ENCODE measurements around the gene LMO2. TPM values are rescaled to one million over a fixed set of nuclear protein-coding genes. Genes with fewer than 3 reads are reported as not detected.
"Not testable (repeated sequence)": the region's sequence is repeated elsewhere in the genome, so short reads cannot be mapped to it uniquely, and the experiment has no call there.

The LMO2 gene
- 16.7 TPM for total RNA-seq

GRCh38 chr11:33891714-33892327 is at the start of gene LMO2:
Gene LMO2, minus strand, starts transcription at chr11:33892076. Its CDS starts 22,360 bp downstream, at chr11:33869716.
- Histone ChIP-seq H3K9ac (ENCODE audit: low read depth in 1 of 3, low read length in 3 of 3) (peak within 1 kb of the TSS in 1 of 3 donors; percentile 16), H3K4me3 (ENCODE audit: low read length in 3 of 3) (no peak within 1 kb of the TSS), H3K4me1 (ENCODE audit: control insufficient read depth in 3 of 3, insufficient read depth in 3 of 3, low read length in 3 of 3) (peaks cover 6 to 27% (median 10%) of the 10 kb centered on the region in 3 donors), H3K27me3 (ENCODE audit: control insufficient read depth in 3 of 3, insufficient read depth in 3 of 3, low read length in 3 of 3) (no peaks in the 10 kb centered on the region), H3K36me3 (ENCODE audit: control insufficient read depth in 3 of 3, insufficient read depth in 3 of 3, low read length in 3 of 3) (no peaks in the 10 kb centered on the region), H3K9me3 (ENCODE audit: control insufficient read depth in 3 of 3, low read length in 3 of 3) (no peaks in the 10 kb centered on the region), H3K27ac (ENCODE audit: low read depth, low read length) (peak within 1 kb of the TSS; percentile 43)

GRCh38 chr11:33940538-33940815 is 48.6 kb upstream of the LMO2 start:
- Histone ChIP-seq H3K27ac (ENCODE audit: low read depth, low read length) (no peak overlapping the region), H3K9me3 (ENCODE audit: control insufficient read depth in 3 of 3, low read length in 3 of 3) (no peaks in the 10 kb centered on the region), H3K4me3 (ENCODE audit: low read length in 3 of 3) (no peak overlapping the region), H3K9ac (ENCODE audit: low read depth in 1 of 3, low read length in 3 of 3) (no peak overlapping the region), H3K4me1 (ENCODE audit: control insufficient read depth in 3 of 3, insufficient read depth in 3 of 3, low read length in 3 of 3) (peaks cover 0 to 13% (median 2%) of the 10 kb centered on the region in 3 donors), H3K36me3 (ENCODE audit: control insufficient read depth in 3 of 3, insufficient read depth in 3 of 3, low read length in 3 of 3) (no peaks in the 10 kb centered on the region), H3K27me3 (ENCODE audit: control insufficient read depth in 3 of 3, insufficient read depth in 3 of 3, low read length in 3 of 3) (no peaks in the 10 kb centered on the region)

- H3K4me3 ChIP-seq (ENCODE audit: low read length in 3 of 3), result no peak overlapping the region
Measured at GRCh38 chr11:33936725-33937604, 45.1 kb upstream of the LMO2 start.

GRCh38 chr11:33935461-33936456 is 43.9 kb upstream of the LMO2 start:
- H3K27me3 ChIP-seq (ENCODE audit: control insufficient read depth in 3 of 3, insufficient read depth in 3 of 3, low read length in 3 of 3), result no peaks in the 10 kb centered on the region
- no peak overlapping the region for H3K9ac ChIP-seq (ENCODE audit: low read depth in 1 of 3, low read length in 3 of 3)
- no peaks in the 10 kb centered on the region for H3K36me3 ChIP-seq (ENCODE audit: control insufficient read depth in 3 of 3, insufficient read depth in 3 of 3, low read length in 3 of 3)
- no peak overlapping the region for H3K27ac ChIP-seq (ENCODE audit: low read depth, low read length)
- H3K9me3 ChIP-seq (ENCODE audit: control insufficient read depth in 3 of 3, low read length in 3 of 3), result no peaks in the 10 kb centered on the region
- peaks cover 6 to 21% (median 11%) of the 10 kb centered on the region in 3 donors for H3K4me1 ChIP-seq (ENCODE audit: control insufficient read depth in 3 of 3, insufficient read depth in 3 of 3, low read length in 3 of 3)
- no peak overlapping the region for H3K4me3 ChIP-seq (ENCODE audit: low read length in 3 of 3)

More at GRCh38 chr11:33936725-33937604, 45.1 kb upstream of the LMO2 start:
- Histone ChIP-seq H3K9me3 (ENCODE audit: control insufficient read depth in 3 of 3, low read length in 3 of 3) (no peaks in the 10 kb centered on the region), H3K9ac (ENCODE audit: low read depth in 1 of 3, low read length in 3 of 3) (no peak overlapping the region), H3K4me1 (ENCODE audit: control insufficient read depth in 3 of 3, insufficient read depth in 3 of 3, low read length in 3 of 3) (peaks cover 2 to 18% (median 9%) of the 10 kb centered on the region in 3 donors), H3K36me3 (ENCODE audit: control insufficient read depth in 3 of 3, insufficient read depth in 3 of 3, low read length in 3 of 3) (no peaks in the 10 kb centered on the region), H3K27me3 (ENCODE audit: control insufficient read depth in 3 of 3, insufficient read depth in 3 of 3, low read length in 3 of 3) (no peaks in the 10 kb centered on the region), H3K27ac (ENCODE audit: low read depth, low read length) (no peak overlapping the region)

- Histone ChIP-seq H3K27me3 (ENCODE audit: control insufficient read depth in 3 of 3, insufficient read depth in 3 of 3, low read length in 3 of 3) (no peaks in the 10 kb centered on the region), H3K9me3 (ENCODE audit: control insufficient read depth in 3 of 3, low read length in 3 of 3) (no peaks in the 10 kb centered on the region), H3K4me3 (ENCODE audit: low read length in 3 of 3) (no peak overlapping the region), H3K27ac (ENCODE audit: low read depth, low read length) (no peak overlapping the region), H3K9ac (ENCODE audit: low read depth in 1 of 3, low read length in 3 of 3) (no peak overlapping the region), H3K4me1 (ENCODE audit: control insufficient read depth in 3 of 3, insufficient read depth in 3 of 3, low read length in 3 of 3) (peaks cover 9 to 29% (median 11%) of the 10 kb centered on the region in 3 donors), H3K36me3 (ENCODE audit: control insufficient read depth in 3 of 3, insufficient read depth in 3 of 3, low read length in 3 of 3) (no peaks in the 10 kb centered on the region)
Measured at GRCh38 chr11:33935005-33935404, 43.1 kb upstream of the LMO2 start.

- Histone ChIP-seq H3K4me3 (ENCODE audit: low read length in 3 of 3) (no peak overlapping the region), H3K36me3 (ENCODE audit: control insufficient read depth in 3 of 3, insufficient read depth in 3 of 3, low read length in 3 of 3) (no peaks in the 10 kb centered on the region), H3K9ac (ENCODE audit: low read depth in 1 of 3, low read length in 3 of 3) (no peak overlapping the region), H3K4me1 (ENCODE audit: control insufficient read depth in 3 of 3, insufficient read depth in 3 of 3, low read length in 3 of 3) (peaks cover 9 to 29% (median 11%) of the 10 kb centered on the region in 3 donors), H3K27ac (ENCODE audit: low read depth, low read length) (no peak overlapping the region), H3K9me3 (ENCODE audit: control insufficient read depth in 3 of 3, low read length in 3 of 3) (no peaks in the 10 kb centered on the region), H3K27me3 (ENCODE audit: control insufficient read depth in 3 of 3, insufficient read depth in 3 of 3, low read length in 3 of 3) (no peaks in the 10 kb centered on the region)
Measured at GRCh38 chr11:33934450-33934849, 42.6 kb upstream of the LMO2 start.

- Histone ChIP-seq H3K4me1 (ENCODE audit: control insufficient read depth in 3 of 3, insufficient read depth in 3 of 3, low read length in 3 of 3) (peaks cover 9 to 29% (median 11%) of the 10 kb centered on the region in 3 donors), H3K9me3 (ENCODE audit: control insufficient read depth in 3 of 3, low read length in 3 of 3) (no peaks in the 10 kb centered on the region), H3K9ac (ENCODE audit: low read depth in 1 of 3, low read length in 3 of 3) (no peak overlapping the region)
Measured at GRCh38 chr11:33933602-33934001, 41.7 kb upstream of the LMO2 start.

GRCh38 chr11:33932721-33933120 is 40.8 kb upstream of the LMO2 start:
- Histone ChIP-seq H3K27ac (ENCODE audit: low read depth, low read length) (no peak overlapping the region), H3K9me3 (ENCODE audit: control insufficient read depth in 3 of 3, low read length in 3 of 3) (no peaks in the 10 kb centered on the region), H3K9ac (ENCODE audit: low read depth in 1 of 3, low read length in 3 of 3) (no peak overlapping the region), H3K4me3 (ENCODE audit: low read length in 3 of 3) (no peak overlapping the region), H3K27me3 (ENCODE audit: control insufficient read depth in 3 of 3, insufficient read depth in 3 of 3, low read length in 3 of 3) (no peaks in the 10 kb centered on the region), H3K36me3 (ENCODE audit: control insufficient read depth in 3 of 3, insufficient read depth in 3 of 3, low read length in 3 of 3) (no peaks in the 10 kb centered on the region), H3K4me1 (ENCODE audit: control insufficient read depth in 3 of 3, insufficient read depth in 3 of 3, low read length in 3 of 3) (peaks cover 9 to 29% (median 11%) of the 10 kb centered on the region in 3 donors)

More at GRCh38 chr11:33933602-33934001, 41.7 kb upstream of the LMO2 start:
- H3K27ac ChIP-seq (ENCODE audit: low read depth, low read length), result no peak overlapping the region
- no peaks in the 10 kb centered on the region for H3K27me3 ChIP-seq (ENCODE audit: control insufficient read depth in 3 of 3, insufficient read depth in 3 of 3, low read length in 3 of 3)
- H3K4me3 ChIP-seq (ENCODE audit: low read length in 3 of 3), result no peak overlapping the region
- no peaks in the 10 kb centered on the region for H3K36me3 ChIP-seq (ENCODE audit: control insufficient read depth in 3 of 3, insufficient read depth in 3 of 3, low read length in 3 of 3)

- H3K9me3 ChIP-seq (ENCODE audit: control insufficient read depth in 3 of 3, low read length in 3 of 3); H3K9ac ChIP-seq (ENCODE audit: low read depth in 1 of 3, low read length in 3 of 3); H3K27me3 ChIP-seq (ENCODE audit: control insufficient read depth in 3 of 3, insufficient read depth in 3 of 3, low read length in 3 of 3); H3K4me3 ChIP-seq (ENCODE audit: low read length in 3 of 3); H3K36me3 ChIP-seq (ENCODE audit: control insufficient read depth in 3 of 3, insufficient read depth in 3 of 3, low read length in 3 of 3): not testable (repeated sequence)
- Histone ChIP-seq H3K4me1 (ENCODE audit: control insufficient read depth in 3 of 3, insufficient read depth in 3 of 3, low read length in 3 of 3) (peaks cover 7 to 28% (median 17%) of the 10 kb centered on the region in 3 donors), H3K27ac (ENCODE audit: low read depth, low read length) (peak overlapping the region; percentile 79)
Measured at GRCh38 chr11:33931739-33932366, 40.0 kb upstream of the LMO2 start.

Measured in skeletal muscle tissue (tissue), 4 donors.